ENCODE results near the gene SART1.
A peak's percentile ranks its signal among the peaks of the same experiment; 100 is the strongest.

The SART1 gene

DNA sequence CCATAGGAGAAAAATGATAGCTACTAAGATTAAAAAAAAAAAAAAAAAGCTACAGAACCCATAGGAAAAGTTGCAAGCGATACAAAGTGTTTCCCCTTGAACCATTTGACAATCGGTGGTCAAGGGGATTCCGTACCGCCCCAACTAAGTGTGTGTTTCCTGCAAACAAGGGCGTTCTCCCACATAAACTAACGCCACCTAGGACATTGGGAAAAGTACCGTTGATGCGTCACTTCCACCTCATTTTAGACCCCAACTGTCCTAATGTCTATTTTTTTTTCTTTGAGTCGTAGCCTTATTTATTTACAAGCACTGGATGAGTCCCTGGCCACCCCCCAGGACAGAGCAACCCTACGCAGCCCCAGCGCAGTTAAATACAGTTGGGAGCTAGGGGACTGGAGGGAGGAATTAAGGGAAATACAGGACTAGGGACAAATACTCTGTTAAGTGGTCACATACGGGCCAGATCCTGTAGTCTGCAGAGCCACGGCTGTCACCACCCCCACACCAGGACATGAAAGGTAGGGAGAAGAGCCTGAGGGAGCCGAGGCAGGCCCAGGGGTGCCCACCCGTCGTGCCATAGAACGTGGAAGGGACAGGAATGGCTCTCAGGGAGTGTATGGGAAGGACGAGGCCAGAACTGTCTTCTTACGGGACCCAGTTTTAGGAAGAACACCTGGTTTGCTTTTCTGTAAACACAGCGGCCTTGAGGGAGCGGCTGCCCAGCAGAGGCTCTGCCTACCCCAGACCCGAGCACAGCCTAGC, 21.5 kb downstream of the SART1 start:
- Histone ChIP-seq H3K36me3 (ENCODE audit: control insufficient read depth, insufficient read depth, low read length) (peaks cover 3% of the 10 kb centered on the region), H3K4me3 (ENCODE audit: low read depth, low read length) (no peak overlapping the region), H3K27me3 (ENCODE audit: control insufficient read depth, insufficient read depth, low read length) (no peaks in the 10 kb centered on the region), H3K9ac (ENCODE audit: low read depth, low read length) (no peak overlapping the region), H3K4me1 (ENCODE audit: control insufficient read depth, insufficient read depth, low read length) (no peaks in the 10 kb centered on the region), H3K9me3 (ENCODE audit: control insufficient read depth, insufficient read depth, low read length) (no peaks in the 10 kb centered on the region)

DNA sequence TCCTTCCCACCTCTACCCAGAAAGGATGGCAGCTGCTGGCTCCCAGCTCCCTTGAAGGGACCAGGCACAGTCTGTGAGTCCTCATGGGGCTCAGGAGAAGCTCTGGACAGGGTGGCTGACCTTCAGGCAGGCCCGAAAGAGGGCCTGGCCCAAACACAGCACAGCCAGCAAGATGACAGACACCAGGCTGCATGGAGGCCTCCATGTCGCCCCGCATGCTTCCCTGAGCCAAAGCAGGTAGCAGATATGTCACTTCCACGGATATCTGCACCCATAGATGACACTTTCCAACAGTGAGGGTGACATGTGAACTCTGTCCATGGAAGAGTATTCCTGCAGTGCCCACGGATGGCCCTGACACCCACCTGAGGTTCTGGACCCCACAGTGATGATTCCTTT, 22.1 kb downstream of the SART1 start:
- H3K4me1 ChIP-seq (ENCODE audit: control insufficient read depth, insufficient read depth, low read length) = no peaks in the 10 kb centered on the region
- no peak overlapping the region for H3K4me3 ChIP-seq (ENCODE audit: low read depth, low read length)
- no peaks in the 10 kb centered on the region for H3K27me3 ChIP-seq (ENCODE audit: control insufficient read depth, insufficient read depth, low read length)
- no peak overlapping the region for H3K9ac ChIP-seq (ENCODE audit: low read depth, low read length)
- peaks cover 2% of the 10 kb centered on the region for H3K36me3 ChIP-seq (ENCODE audit: control insufficient read depth, insufficient read depth, low read length)
- no peaks in the 10 kb centered on the region for H3K9me3 ChIP-seq (ENCODE audit: control insufficient read depth, insufficient read depth, low read length)

DNA sequence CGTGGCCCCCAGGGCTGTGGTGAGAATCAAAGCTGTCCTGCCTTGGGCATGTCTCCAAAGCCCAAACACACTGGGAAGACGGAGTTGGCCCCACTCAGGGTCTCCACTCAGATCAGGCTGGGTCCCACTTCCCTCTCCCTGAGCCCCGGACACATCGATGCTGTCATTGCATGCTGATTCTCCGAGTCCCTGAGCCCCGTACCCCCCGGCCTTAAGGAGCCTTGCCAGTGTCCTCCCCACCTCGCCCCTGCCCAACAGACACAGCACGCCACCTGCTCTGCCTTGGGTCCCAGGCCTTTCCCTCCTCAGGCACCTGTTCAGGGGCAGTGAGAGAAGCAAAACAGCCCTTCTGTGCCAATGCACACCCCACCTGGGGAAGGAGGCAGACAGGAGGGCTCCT, 25.8 kb downstream of the SART1 start:
- Histone ChIP-seq H3K27me3 (ENCODE audit: control insufficient read depth, insufficient read depth, low read length) (no peaks in the 10 kb centered on the region), H3K9ac (ENCODE audit: low read depth, low read length) (no peak overlapping the region), H3K36me3 (ENCODE audit: control insufficient read depth, insufficient read depth, low read length) (peaks cover 4% of the 10 kb centered on the region), H3K4me3 (ENCODE audit: low read depth, low read length) (no peak overlapping the region), H3K4me1 (ENCODE audit: control insufficient read depth, insufficient read depth, low read length) (no peaks in the 10 kb centered on the region), H3K9me3 (ENCODE audit: control insufficient read depth, insufficient read depth, low read length) (no peaks in the 10 kb centered on the region)

DNA sequence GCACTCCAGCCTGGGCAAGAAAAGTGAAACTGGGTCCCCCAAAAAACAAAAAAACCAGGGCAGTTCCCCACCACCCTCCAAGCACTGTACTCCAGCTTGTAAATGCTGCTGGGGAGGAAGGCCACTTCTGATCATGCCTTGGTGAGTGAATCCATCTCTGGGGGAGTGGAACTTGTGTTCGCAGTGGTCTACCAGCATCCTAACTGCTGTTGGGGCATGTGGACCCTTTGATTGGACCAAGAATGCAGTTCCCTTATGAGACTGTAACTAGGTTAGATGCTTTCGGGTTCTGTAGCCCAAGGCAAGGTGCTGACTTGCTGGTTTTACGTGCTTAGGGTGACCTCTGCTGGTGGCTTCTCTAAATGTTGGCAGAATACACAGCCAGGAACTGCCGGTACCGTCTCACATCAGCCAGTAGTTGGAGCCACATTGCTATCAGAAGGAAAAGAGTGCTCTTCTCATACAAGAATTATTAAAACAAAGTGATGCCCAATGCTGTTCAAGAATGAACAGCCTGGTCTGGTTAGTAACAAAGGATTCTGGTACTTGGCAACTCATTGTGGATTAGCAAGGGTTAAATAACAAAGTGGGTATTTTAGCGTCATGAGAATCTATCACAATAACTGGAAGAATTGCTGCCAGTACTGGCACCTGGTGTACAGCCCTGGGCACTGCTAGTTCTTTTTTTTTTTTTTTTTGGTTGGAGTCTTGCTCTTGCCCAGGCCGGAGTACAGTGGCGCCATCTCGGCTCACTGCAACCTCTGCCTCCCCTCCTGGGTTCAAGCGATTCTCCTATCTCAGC, 27.5 kb downstream of the SART1 start:
- Histone ChIP-seq H3K4me1 (ENCODE audit: control insufficient read depth, insufficient read depth, low read length) (no peaks in the 10 kb centered on the region), H3K27me3 (ENCODE audit: control insufficient read depth, insufficient read depth, low read length) (no peaks in the 10 kb centered on the region), H3K9me3 (ENCODE audit: control insufficient read depth, insufficient read depth, low read length) (no peaks in the 10 kb centered on the region), H3K9ac (ENCODE audit: low read depth, low read length) (no peak overlapping the region), H3K4me3 (ENCODE audit: low read depth, low read length) (no peak overlapping the region), H3K36me3 (ENCODE audit: control insufficient read depth, insufficient read depth, low read length) (peaks cover 4% of the 10 kb centered on the region)

DNA sequence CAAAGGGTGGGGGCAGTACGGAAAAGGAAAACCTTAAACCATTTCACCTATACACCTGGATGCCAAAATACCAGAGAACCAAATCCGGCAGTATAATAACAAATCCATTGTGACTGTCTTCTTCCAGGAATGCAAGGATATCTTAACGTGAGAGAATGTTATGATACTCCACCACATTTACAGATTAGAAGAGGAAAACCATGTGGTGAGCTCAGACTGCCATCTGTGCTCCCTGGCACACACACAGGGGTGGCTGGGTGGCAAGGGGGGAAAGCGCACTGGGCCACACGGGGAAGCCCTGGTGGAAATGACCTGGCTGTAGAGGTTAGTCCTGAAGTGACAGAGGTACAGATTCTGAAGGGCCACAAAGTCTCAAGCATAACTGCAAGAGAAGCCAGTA, 30.5 kb downstream of the SART1 start:
- Histone ChIP-seq H3K27me3 (ENCODE audit: control insufficient read depth, insufficient read depth, low read length) (no peaks in the 10 kb centered on the region), H3K9ac (ENCODE audit: low read depth, low read length) (no peak overlapping the region), H3K36me3 (ENCODE audit: control insufficient read depth, insufficient read depth, low read length) (peaks cover 4% of the 10 kb centered on the region), H3K4me3 (ENCODE audit: low read depth, low read length) (no peak overlapping the region), H3K4me1 (ENCODE audit: control insufficient read depth, insufficient read depth, low read length) (no peaks in the 10 kb centered on the region), H3K9me3 (ENCODE audit: control insufficient read depth, insufficient read depth, low read length) (no peaks in the 10 kb centered on the region)

DNA sequence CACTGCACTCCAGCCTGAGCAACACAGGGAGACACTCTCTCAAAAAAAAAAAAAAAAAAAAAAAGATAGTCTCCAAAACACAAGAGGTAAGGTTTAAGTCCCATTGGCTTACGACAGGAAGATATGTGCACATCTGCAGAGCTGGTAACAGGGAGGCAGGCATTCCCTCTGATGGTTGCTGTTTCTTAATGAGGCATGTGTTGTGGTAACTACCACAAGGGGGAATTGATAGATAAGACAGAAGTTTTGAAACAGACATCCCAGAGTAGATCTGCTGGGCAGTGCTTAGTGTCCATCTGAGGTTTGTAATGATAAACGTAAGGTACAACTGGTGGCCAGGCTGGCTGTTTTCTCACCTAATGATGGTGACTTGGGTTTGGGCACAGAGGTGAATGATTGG, 35.8 kb downstream of the SART1 start:
- Histone ChIP-seq H3K36me3 (ENCODE audit: control insufficient read depth, insufficient read depth, low read length) (peaks cover 33% of the 10 kb centered on the region), H3K27me3 (ENCODE audit: control insufficient read depth, insufficient read depth, low read length) (no peaks in the 10 kb centered on the region), H3K4me3 (ENCODE audit: low read depth, low read length) (no peak overlapping the region), H3K4me1 (ENCODE audit: control insufficient read depth, insufficient read depth, low read length) (no peaks in the 10 kb centered on the region), H3K9me3 (ENCODE audit: control insufficient read depth, insufficient read depth, low read length) (no peaks in the 10 kb centered on the region), H3K9ac (ENCODE audit: low read depth, low read length) (no peak overlapping the region)

DNA sequence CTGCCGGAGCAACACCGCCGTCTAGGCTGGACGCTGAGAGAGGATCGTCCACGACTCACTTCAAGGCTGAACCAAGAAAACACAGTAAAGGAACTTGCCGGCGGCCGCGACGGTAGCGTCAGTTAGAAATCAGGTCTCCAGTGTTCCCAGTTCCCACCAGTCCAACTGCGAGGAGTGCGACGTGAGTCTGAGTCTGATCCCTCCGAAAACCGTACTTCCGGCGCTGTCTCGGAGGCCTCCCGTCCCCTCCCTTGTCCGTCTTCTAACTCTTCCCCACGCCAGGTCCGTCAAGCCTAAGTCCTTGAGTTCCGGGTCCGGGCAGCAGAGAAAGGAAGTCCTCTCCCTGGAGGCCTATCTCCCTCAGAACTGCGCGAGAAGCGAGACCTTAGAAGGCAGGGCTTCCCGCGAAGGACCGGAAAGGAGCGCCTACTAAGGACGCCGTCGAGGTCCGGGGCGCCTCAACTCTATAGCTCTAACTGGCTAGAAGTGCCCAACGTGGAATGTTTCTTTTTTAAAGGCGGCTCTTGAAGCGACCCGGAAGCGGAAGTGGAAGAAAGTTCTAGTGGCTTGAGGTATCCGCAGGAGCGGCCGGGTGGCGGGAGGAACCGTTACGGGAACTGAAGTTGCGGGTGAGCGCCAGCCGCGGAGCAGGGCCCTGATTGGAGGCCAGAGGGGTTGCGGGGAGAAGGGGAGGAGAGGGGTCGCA, 40.6 kb downstream of the SART1 start, which contains the start of the genes BANF1 and EIF1AD:
TSS of gene BANF1 (plus strand) at position 562 of the 706 bp plus-strand sequence. CDS start 748 bp downstream, outside the sequence.
TSS of gene EIF1AD (minus strand) at position 216 of the 706 bp plus-strand sequence. CDS start 1,768 bp downstream, outside the sequence.
- peak within 1 kb of the TSS; percentile 95 for H3K9ac ChIP-seq (ENCODE audit: low read depth, low read length)
- H3K36me3 ChIP-seq (ENCODE audit: control insufficient read depth, insufficient read depth, low read length) = peaks cover 35% of the 10 kb centered on the region
- no peaks in the 10 kb centered on the region for H3K9me3 ChIP-seq (ENCODE audit: control insufficient read depth, insufficient read depth, low read length)
- H3K27me3 ChIP-seq (ENCODE audit: control insufficient read depth, insufficient read depth, low read length) = no peaks in the 10 kb centered on the region
- peak within 1 kb of the TSS; percentile 85 for H3K4me3 ChIP-seq (ENCODE audit: low read depth, low read length)
- H3K4me1 ChIP-seq (ENCODE audit: control insufficient read depth, insufficient read depth, low read length) = peaks cover 5% of the 10 kb centered on the region

DNA sequence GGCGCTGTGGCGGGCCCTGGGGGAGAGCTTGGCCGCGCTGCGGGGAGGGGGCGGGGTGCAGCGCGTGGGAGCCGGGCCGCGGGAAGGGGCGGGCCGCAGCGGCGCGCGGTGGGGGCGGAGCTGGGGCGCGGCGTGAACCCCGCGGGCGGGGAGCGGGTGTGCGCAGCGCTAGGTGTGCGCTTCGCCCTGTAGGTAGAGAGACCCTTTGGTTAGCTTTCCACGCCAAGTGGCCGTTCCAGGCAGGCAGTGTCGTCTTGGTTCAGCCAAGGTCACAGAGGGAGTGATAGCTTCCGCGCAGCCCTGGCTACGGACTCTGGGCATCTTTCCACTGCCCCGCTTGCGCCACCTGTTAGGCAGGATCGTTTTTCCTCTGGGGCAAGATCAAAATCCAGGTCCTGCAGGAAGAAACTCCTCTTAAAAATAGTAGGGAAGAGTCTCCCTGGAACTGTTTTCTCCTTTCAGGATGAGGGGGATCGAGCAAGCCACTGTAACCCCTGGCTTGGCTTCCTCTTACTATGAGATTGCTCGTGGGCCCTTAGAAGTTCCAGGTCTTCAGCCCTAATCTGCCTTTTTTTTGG, 41.2 kb downstream of the SART1 start:
- peak overlapping the region; percentile 85 for H3K4me3 ChIP-seq (ENCODE audit: low read depth, low read length)
- H3K9ac ChIP-seq (ENCODE audit: low read depth, low read length) = peak overlapping the region; percentile 95
- no peaks in the 10 kb centered on the region for H3K27me3 ChIP-seq (ENCODE audit: control insufficient read depth, insufficient read depth, low read length)
- peaks cover 29% of the 10 kb centered on the region for H3K36me3 ChIP-seq (ENCODE audit: control insufficient read depth, insufficient read depth, low read length)
- H3K9me3 ChIP-seq (ENCODE audit: control insufficient read depth, insufficient read depth, low read length) = no peaks in the 10 kb centered on the region
- H3K4me1 ChIP-seq (ENCODE audit: control insufficient read depth, insufficient read depth, low read length) = peaks cover 6% of the 10 kb centered on the region

DNA sequence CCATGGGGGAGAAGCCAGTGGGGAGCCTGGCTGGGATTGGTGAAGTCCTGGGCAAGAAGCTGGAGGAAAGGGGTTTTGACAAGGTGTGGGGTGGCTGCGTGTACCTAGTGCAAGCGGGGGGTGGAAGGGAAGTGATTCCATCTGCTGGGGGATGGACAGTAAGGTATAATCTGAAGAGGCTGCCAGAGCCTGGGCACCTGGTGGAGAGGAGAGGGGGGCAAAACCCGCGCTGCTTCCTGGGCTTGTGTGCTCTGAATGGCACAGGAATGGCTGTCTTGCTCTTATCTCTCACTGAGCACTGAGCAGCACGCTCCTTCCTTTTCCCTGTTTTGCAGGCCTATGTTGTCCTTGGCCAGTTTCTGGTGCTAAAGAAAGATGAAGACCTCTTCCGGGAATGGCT, 41.8 kb downstream of the SART1 start:
- no peaks in the 10 kb centered on the region for H3K27me3 ChIP-seq (ENCODE audit: control insufficient read depth, insufficient read depth, low read length)
- H3K36me3 ChIP-seq (ENCODE audit: control insufficient read depth, insufficient read depth, low read length) = peaks cover 24% of the 10 kb centered on the region
- H3K4me3 ChIP-seq (ENCODE audit: low read depth, low read length) = peak overlapping the region; percentile 85
- H3K9ac ChIP-seq (ENCODE audit: low read depth, low read length) = peak overlapping the region; percentile 95
- H3K4me1 ChIP-seq (ENCODE audit: control insufficient read depth, insufficient read depth, low read length) = peaks cover 6% of the 10 kb centered on the region
- no peaks in the 10 kb centered on the region for H3K9me3 ChIP-seq (ENCODE audit: control insufficient read depth, insufficient read depth, low read length)

DNA sequence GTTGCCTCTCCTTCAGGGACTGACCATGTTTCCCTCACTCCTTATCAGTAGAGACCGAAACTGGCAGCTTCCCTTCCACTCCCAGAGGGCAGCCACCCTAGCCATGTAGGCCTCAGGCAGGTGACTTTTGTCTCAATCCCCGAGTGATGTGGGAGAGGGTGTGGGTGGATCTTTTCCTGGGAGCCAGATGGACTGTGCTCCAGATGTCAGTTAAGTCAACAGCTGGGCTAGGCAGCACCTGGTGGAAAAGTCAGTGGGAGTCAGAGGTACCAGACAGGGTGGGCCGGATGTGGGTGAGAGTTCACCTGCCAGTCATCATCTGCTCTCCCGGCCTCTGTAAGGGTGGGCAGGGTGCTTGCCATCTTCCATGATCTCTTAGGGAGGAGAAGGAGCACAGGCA, 42.7 kb downstream of the SART1 start:
- H3K9ac ChIP-seq (ENCODE audit: low read depth, low read length) = no peak overlapping the region
- no peak overlapping the region for H3K4me3 ChIP-seq (ENCODE audit: low read depth, low read length)
- peaks cover 6% of the 10 kb centered on the region for H3K4me1 ChIP-seq (ENCODE audit: control insufficient read depth, insufficient read depth, low read length)
- H3K36me3 ChIP-seq (ENCODE audit: control insufficient read depth, insufficient read depth, low read length) = peaks cover 15% of the 10 kb centered on the region
- no peaks in the 10 kb centered on the region for H3K27me3 ChIP-seq (ENCODE audit: control insufficient read depth, insufficient read depth, low read length)
- no peaks in the 10 kb centered on the region for H3K9me3 ChIP-seq (ENCODE audit: control insufficient read depth, insufficient read depth, low read length)

DNA sequence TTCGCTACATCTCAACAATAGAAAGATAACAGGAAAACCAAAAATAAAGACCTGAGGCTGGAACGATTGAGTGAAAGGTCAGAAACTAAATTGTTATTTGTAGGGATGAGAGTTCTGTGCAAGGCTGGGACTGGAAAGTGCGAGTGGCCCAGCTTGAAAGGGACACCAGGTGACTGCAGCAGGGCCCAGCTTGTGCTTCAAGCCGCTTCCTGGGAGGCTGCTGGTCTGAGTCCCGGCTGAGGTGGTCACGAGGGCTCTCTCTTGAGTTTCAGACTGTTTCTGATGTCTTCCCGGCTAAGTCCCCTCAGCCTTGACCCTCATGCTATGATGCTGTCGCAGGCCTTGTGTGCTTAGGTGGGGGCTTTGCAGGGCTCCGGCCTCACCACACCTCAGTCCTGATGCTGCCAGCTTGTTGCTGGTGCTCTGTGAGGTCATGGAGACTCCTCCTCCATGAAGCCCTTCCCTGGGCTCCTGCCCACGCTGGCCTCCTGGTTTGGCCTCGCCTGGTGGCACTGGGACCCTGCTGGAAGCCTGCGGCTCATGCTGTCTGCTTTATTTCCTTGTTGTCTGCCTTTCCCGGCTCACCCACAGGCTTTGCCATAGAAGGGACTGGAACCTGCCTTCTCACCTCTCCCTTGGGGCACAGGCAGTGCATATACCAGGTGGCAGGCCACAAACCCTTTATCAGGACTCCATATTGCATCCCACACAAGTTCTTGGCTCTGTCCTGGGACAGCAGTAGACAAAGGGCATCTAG, 44.8 kb downstream of the SART1 start:
- peak overlapping the region; percentile 65 for H3K9ac ChIP-seq (ENCODE audit: low read depth, low read length)
- peaks cover 2% of the 10 kb centered on the region for H3K27me3 ChIP-seq (ENCODE audit: control insufficient read depth, insufficient read depth, low read length)
- H3K36me3 ChIP-seq (ENCODE audit: control insufficient read depth, insufficient read depth, low read length) = peaks cover 2% of the 10 kb centered on the region
- peaks cover 6% of the 10 kb centered on the region for H3K4me1 ChIP-seq (ENCODE audit: control insufficient read depth, insufficient read depth, low read length)
- H3K4me3 ChIP-seq (ENCODE audit: low read depth, low read length) = no peak overlapping the region
- H3K9me3 ChIP-seq (ENCODE audit: control insufficient read depth, insufficient read depth, low read length) = no peaks in the 10 kb centered on the region

Data from iPS-15b (cell line).